Posterior cingulate gyrus (tissue), 11 donors: Measurements from ENCODE around the gene ADAMTS8.

Experiments
- DNase-seq, 10 donors: peaks; one replicate each; pipeline versions ENCODE4 v3.0.0 to v3.0.0-alpha.2; 2020 to 2021; ENCODE audit warnings: mixed read lengths in 3 of 10
- intact Hi-C: fragments of 100-400 bp; cut with DNase I; formaldehyde crosslinking; loops from one replicate; pipeline ENCODE4 v1.15.1; 2023

Gene ADAMTS8

GRCh38 chr11:130462931-130463330, 34.5 kb upstream of the ADAMTS8 start:
- intact Hi-C loops, result no loop called here
- peak in 2 of 10 donors; percentile 50 to 54 for DNase-seq

GRCh38 chr11:130462101-130462885, 33.9 kb upstream of the ADAMTS8 start:
- intact Hi-C loops, result no loop called here
- DNase-seq, result peak in 2 of 10 donors; percentile 62 to 73

- intact Hi-C loops, result no loop called here
- DNase-seq, result peak in 1 of 10 donors; percentile 67
Observed at GRCh38 chr11:130459521-130459920, 31.1 kb upstream of the ADAMTS8 start.

- intact Hi-C loops, result no loop called here
Observed at GRCh38 chr11:130458410-130458729, 30.0 kb upstream of the ADAMTS8 start.

GRCh38 chr11:130457623-130458409, 29.4 kb upstream of the ADAMTS8 start:
- DNase-seq, result peak in 1 of 10 donors; percentile 85
- intact Hi-C loops, result no loop called here

More at GRCh38 chr11:130458410-130458729, 30.0 kb upstream of the ADAMTS8 start:
- no peak for DNase-seq

GRCh38 chr11:130456286-130456685, 27.9 kb upstream of the ADAMTS8 start:
- intact Hi-C loops, result no loop called here
- no peak for DNase-seq

- intact Hi-C loops, result no loop called here
- DNase-seq, result peak in 2 of 10 donors; percentile 34 to 45
Observed at GRCh38 chr11:130455483-130456127, 27.2 kb upstream of the ADAMTS8 start.

GRCh38 chr11:130454491-130455252, 26.3 kb upstream of the ADAMTS8 start:
- intact Hi-C loops, result no loop called here
- peak in 1 of 10 donors; percentile 7 for DNase-seq

GRCh38 chr11:130452940-130453339, 24.5 kb upstream of the ADAMTS8 start:
- peak in 1 of 10 donors; percentile 74 for DNase-seq
- intact Hi-C loops, result no loop called here

GRCh38 chr11:130452176-130452575, 23.8 kb upstream of the ADAMTS8 start:
- intact Hi-C loops, result no loop called here

GRCh38 chr11:130451231-130452019, 23.0 kb upstream of the ADAMTS8 start:
- peak in 2 of 10 donors; percentile 15 to 33 for DNase-seq
- intact Hi-C loops, result no loop called here

More at GRCh38 chr11:130452176-130452575, 23.8 kb upstream of the ADAMTS8 start:
- DNase-seq, result peak in 1 of 10 donors; percentile 6

GRCh38 chr11:130449996-130450769, 21.8 kb upstream of the ADAMTS8 start:
- DNase-seq, result peak in 7 of 10 donors; percentile 39 to 90 (median 56)
- intact Hi-C loops, result no loop called here

GRCh38 chr11:130449310-130449990, 21.0 kb upstream of the ADAMTS8 start:
- DNase-seq, result peak in 2 of 10 donors; percentile 66 to 77
- intact Hi-C loops, result no loop called here

- intact Hi-C loops, result no loop called here
- DNase-seq, result peak in 6 of 10 donors; percentile 40 to 92 (median 64)
Observed at GRCh38 chr11:130448416-130449309, 20.3 kb upstream of the ADAMTS8 start, which contains the start of gene ADAMTS15. ADAMTS15 (plus strand) TSS chr11:130448645; CDS start chr11:130448974, 329 bp downstream.

- no peak for DNase-seq
- intact Hi-C loops, result no loop called here
Observed at GRCh38 chr11:130448039-130448415, 19.6 kb upstream of the ADAMTS8 start.

GRCh38 chr11:130445788-130446187, 17.4 kb upstream of the ADAMTS8 start:
- intact Hi-C loops, result no loop called here
- DNase-seq, result no peak

GRCh38 chr11:130442737-130443136, 14.3 kb upstream of the ADAMTS8 start:
- DNase-seq, result peak in 1 of 10 donors; percentile 6
- intact Hi-C loops, result no loop called here
